ENCODE results near the gene NABP2.

The NABP2 gene

GRCh38 chr12:56216461-56216860, 7.7 kb upstream of the NABP2 start:
- no peak for DNase-seq

GRCh38 chr12:56219840-56220239, 4.3 kb upstream of the NABP2 start:
- DNase-seq: no peak

GRCh38 chr12:56220611-56221231, 3.4 kb upstream of the NABP2 start:
- peak; percentile 14 to 22 for DNase-seq

GRCh38 chr12:56221232-56221756, 2.8 kb upstream of the NABP2 start:
- DNase-seq: no peak

GRCh38 chr12:56221757-56222530, 2.2 kb upstream of the NABP2 start, which contains the start of gene RNF41:
Gene RNF41, minus strand, starts transcription at chr12:56221922. Its CDS starts 7,875 bp downstream, at chr12:56214047.
- DNase-seq: peak; percentile 95

GRCh38 chr12:56222531-56222895, 1.6 kb upstream of the NABP2 start:
- no peak for DNase-seq

GRCh38 chr12:56223571-56224101, 506 bp upstream of the NABP2 start:
- DNase-seq: no peak

- DNase-seq: no peak
Measured at GRCh38 chr12:56224954-56225353, 812 bp downstream of the NABP2 start.

- no peak for DNase-seq
Measured at GRCh38 chr12:56229082-56229481, 4.9 kb downstream of the NABP2 start.

GRCh38 chr12:56229916-56230431, 5.8 kb downstream of the NABP2 start, which contains the start of gene SLC39A5:
Gene SLC39A5, plus strand, starts transcription at chr12:56230051. Its CDS starts 1,224 bp downstream, at chr12:56231275.
- no peak for DNase-seq

- DNase-seq: no peak
Measured at GRCh38 chr12:56230432-56231183, 6.5 kb downstream of the NABP2 start.

- no peak for DNase-seq
Measured at GRCh38 chr12:56231184-56231582, 7.0 kb downstream of the NABP2 start.

- no peak for DNase-seq
Measured at GRCh38 chr12:56234746-56235436, 10.7 kb downstream of the NABP2 start.

GRCh38 chr12:56236091-56236490, 11.9 kb downstream of the NABP2 start:
- DNase-seq: no peak

- no peak for DNase-seq
Measured at GRCh38 chr12:56236985-56237384, 12.8 kb downstream of the NABP2 start.

GRCh38 chr12:56237552-56237951, 13.4 kb downstream of the NABP2 start:
- no peak for DNase-seq

GRCh38 chr12:56241424-56242303, 17.5 kb downstream of the NABP2 start:
- no peak for DNase-seq

- DNase-seq: no peak
Measured at GRCh38 chr12:56242986-56243385, 18.8 kb downstream of the NABP2 start.

- no peak for DNase-seq
Measured at GRCh38 chr12:56243731-56244181, 19.6 kb downstream of the NABP2 start.

- DNase-seq: no peak
Measured at GRCh38 chr12:56244494-56244893, 20.4 kb downstream of the NABP2 start.

GRCh38 chr12:56247923-56248322, 23.8 kb downstream of the NABP2 start:
- DNase-seq: no peak

Measured in CD4-positive, alpha-beta T cell treated with Interleukin-4 for 1 hour (primary cell).